HG03097 (cell line): ENCODE measurements around the gene PGAM5.
"Not testable (repeated sequence)": the region's sequence is repeated elsewhere in the genome, so short reads cannot be mapped to it uniquely, and the experiment has no call there.

Experiments used
- ATAC-seq: cut with Tn5 transposase; IDR thresholded peaks from one replicate; pipeline ENCODE4 v1.9.1; 2021; ENCODE audit not compliant: unreplicated experiment, low FRiP score

PGAM5 gene

DNA sequence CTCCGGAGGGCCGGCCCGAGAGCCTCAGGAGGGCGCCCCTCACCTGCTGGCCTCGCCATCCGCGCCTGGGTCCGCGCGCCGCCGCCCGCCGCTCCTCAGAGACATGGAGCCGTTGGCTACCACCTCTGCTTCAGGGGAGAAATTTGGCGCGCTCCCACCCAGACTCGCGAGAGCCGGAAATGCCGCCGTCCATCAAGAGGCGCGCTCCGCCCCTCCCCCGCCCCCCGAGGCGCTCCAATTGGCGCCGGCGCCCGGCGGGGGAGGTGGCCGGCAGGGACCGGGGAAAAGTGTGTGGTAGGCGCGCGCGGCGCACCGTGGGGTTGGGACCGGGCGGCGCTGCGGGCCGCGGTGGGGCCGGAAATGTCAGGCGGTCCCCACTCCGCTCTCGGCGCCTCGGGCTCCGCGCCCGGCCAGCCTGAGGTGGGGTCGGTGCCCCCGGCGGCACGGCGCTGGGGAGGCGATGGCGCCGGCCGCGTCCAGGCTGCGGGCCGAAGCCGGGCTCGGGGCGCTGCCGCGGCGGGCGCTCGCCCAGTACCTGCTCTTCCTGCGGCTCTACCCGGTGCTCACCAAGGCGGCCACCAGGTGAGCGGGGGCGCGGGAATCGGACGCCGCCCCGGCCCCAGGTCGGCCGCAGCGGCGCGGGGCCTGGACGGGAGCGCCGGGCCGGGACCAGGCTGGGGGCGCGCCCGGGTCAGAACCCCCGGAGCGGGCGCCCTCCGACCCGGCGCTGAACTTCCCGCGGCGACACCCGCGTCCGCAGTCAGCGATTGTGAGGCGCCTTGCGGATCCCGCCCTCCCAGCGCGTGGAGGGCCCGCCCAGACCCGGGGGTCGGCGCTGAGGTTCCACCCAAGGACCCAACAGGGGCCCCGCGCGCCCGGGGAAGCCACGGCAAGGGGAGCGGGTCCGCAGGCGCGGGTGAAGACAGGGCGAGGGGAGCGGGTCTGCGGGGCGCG lies 23.2 kb upstream of the PGAM5 start, which contains the start of the genes POLE and PXMP2:
Gene POLE, minus strand, starts transcription at position 132 of the 954 bp plus-strand sequence. Its CDS starts 27 bp downstream, at position 105.
Gene PXMP2, plus strand, starts transcription at position 377 of the 954 bp plus-strand sequence. Its CDS starts 84 bp downstream, at position 461.
- ATAC-seq, result peak; percentile 83

- ATAC-seq, result no peak
These were observed 21.4 kb upstream of the PGAM5 start for GRCh38 chr12:132689227-132689626.

GRCh38 chr12:132690112-132690511 lies 20.5 kb upstream of the PGAM5 start:
- no peak for ATAC-seq

- ATAC-seq, result not testable (repeated sequence)
These were observed 18.6 kb upstream of the PGAM5 start for GRCh38 chr12:132692030-132692429.

GRCh38 chr12:132694888-132695287 lies 15.8 kb upstream of the PGAM5 start:
- not testable (repeated sequence) for ATAC-seq

GRCh38 chr12:132695431-132695830 lies 15.2 kb upstream of the PGAM5 start:
- no peak for ATAC-seq

DNA sequence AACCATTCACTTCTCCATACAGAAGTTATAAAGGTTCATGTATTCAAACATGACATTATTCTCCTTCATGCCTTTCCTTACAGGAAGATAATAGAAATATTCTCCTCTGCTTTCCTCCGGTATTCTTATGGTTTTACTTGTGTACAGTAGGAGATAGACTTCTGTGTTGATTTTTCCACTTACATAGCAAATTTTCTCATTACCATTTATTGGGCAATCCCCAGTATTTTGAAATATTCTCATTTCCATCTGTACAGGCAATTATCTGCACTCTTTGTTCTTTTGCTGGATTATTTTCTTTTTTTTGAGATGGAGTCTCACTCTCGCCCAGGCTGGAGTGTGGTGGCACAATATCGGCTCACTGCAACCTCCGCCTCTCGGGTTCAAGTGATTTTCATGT lies 12.3 kb upstream of the PGAM5 start:
- no peak for ATAC-seq

- no peak for ATAC-seq
These were observed 10.3 kb upstream of the PGAM5 start for GRCh38 chr12:132700212-132700822.

DNA sequence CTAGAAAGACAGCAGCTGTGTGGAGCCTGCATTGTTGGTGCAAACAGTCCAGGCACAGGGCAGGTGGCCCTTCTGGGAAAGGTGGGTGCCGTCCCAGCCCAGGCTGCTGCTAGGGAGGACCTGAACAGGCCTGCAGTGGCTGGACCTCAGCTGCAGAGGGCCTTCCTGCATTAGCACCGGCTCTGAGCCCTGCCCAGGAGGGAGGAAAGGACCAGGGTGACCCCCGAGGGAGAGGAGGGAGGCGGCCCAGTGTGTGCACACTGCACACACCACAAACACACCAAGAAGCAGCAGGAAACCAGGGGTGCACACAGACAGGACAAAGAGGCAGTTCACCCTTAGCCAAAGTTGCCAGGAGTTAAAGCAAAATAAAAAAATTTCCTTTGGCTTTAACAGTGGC lies 8.0 kb upstream of the PGAM5 start:
- no peak for ATAC-seq

DNA sequence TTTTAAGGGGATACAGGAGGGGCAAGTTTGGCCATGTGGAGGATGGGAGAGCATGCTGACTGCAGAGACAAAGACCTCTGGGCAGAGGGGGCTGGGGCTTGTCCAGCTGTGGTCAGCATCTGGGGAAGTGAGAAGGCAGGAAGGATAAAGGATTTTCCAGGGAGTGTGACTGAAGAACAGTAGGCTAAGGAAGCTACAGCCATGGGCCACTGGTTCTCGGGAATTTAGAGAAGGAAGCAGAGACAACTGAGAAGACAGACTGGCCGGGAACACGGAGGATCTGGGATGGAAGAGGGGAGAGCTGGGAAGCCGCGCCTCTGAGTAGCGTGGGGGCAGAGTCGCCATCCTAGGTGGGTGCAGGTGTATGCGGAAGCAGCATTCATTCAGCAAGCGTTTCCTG lies 7.0 kb upstream of the PGAM5 start:
- ATAC-seq, result no peak

DNA sequence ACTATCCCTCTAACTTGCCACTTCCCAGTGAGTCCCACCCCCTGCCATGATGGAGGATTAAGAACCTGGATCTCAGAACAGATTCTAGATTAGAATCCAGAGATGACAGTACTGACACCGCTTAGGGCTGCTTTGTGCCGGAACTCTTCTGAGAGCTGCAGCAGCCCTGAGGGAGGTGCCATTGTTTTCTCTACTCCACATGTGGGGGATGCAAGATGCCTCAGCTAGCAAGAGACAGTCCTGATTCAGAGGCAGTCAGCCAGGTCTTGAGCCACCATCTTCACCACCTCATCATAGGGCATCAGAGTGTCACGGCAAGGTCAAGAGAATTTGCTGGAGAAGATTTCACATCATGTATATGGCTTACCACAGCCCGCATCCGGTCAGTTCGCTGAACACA lies 3.4 kb upstream of the PGAM5 start:
- ATAC-seq, result no peak

DNA sequence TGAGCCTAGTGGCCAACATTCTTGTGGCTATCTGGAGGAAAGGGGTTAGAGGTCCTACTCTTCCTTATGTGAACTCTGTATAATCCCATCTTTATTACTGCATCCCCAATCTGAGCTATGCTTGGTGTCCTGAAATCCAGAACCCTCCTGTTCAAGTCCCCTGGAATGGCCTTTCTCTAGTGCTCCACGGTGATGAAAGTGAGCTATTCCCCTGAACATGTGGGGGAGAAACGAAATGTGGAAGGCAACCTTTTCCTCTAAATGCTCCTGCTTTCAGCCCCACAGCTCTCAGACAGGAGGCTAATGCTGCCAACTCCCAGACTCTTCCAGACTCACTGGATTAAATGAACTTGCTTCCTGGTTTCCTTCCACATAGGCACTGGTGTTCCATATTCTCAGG lies 2.5 kb upstream of the PGAM5 start:
- no peak for ATAC-seq

DNA sequence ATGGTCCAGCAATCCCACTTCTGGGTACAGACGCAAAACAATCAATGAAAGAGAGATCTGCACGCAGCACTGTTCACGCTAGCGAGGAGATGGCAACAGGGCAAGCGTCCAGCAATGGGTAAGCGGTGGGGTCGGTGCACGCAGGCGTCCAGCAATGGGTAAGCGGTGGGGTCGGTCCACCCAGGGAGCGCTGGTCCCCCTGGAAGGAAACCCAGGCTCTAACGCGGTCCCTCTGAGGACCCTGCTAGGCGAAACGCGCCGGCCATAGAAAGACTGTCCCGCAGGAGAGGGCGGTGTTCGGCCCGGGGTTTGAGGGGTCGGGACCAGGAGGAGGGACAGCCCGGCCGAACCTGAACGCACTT lies 618 bp upstream of the PGAM5 start:
- peak; percentile 16 for ATAC-seq

DNA sequence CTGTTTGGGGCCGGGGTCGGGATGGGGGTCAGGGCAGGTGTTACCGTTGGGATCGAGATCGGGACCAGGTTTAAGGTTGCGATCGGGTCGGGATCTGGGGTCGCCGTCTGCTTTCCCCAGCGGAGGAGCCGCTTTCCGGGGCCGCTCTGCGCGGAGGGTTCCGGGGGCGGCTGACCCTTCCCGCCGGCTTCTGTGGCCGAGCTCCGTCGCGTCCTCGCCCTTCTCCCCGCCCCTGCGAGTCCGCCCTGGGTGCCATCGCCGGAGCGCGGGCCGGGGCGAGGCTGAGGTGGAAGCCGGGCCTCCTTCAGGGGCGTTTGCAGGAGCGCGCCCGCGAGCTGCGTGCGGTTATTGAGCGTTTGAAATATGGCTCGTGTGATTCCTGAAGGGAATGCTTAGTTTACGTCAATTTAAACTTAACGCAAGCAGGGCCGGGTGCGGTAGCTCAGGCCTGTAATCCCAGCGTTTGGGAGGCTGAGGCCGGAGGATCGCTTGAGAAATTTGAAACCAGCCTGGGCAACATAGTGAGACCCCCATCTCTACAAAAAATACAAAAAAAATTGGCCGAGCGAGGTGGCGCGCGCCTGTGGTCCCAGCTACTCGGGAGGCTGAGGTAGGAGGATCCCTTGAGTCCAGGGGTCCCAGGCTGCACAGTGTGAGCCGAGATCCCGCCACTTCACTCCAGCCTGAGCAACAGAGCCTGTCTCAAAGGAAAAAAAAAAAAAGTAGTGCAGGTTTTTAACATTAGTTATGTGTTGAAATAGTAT lies 620 bp downstream of the PGAM5 start:
- peak; percentile 9 for ATAC-seq

GRCh38 chr12:132713123-132713522 lies 2.5 kb downstream of the PGAM5 start:
- ATAC-seq, result no peak

DNA sequence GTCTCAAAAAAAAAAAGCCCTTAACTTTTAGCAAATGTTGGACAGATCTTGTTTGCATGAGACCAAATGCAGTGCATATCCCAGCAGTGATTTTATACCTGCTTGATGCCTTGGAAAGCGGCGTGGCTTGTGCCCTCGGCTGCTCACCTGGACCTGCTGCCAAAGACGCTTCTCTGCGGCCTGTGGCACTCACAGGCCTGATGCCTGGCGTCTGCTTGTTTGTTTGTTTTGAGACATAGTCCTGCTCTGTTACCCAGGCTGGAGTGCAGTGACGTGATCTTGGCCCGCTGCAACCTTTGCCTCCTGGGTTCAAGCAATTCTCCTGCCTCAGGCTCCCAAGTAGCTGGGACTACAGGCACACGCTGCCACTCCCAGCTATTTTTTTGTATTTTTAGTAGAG lies 5.2 kb downstream of the PGAM5 start:
- ATAC-seq, result no peak

GRCh38 chr12:132716356-132716755 lies 5.7 kb downstream of the PGAM5 start:
- no peak for ATAC-seq

GRCh38 chr12:132717011-132717410 lies 6.4 kb downstream of the PGAM5 start:
- no peak for ATAC-seq

DNA sequence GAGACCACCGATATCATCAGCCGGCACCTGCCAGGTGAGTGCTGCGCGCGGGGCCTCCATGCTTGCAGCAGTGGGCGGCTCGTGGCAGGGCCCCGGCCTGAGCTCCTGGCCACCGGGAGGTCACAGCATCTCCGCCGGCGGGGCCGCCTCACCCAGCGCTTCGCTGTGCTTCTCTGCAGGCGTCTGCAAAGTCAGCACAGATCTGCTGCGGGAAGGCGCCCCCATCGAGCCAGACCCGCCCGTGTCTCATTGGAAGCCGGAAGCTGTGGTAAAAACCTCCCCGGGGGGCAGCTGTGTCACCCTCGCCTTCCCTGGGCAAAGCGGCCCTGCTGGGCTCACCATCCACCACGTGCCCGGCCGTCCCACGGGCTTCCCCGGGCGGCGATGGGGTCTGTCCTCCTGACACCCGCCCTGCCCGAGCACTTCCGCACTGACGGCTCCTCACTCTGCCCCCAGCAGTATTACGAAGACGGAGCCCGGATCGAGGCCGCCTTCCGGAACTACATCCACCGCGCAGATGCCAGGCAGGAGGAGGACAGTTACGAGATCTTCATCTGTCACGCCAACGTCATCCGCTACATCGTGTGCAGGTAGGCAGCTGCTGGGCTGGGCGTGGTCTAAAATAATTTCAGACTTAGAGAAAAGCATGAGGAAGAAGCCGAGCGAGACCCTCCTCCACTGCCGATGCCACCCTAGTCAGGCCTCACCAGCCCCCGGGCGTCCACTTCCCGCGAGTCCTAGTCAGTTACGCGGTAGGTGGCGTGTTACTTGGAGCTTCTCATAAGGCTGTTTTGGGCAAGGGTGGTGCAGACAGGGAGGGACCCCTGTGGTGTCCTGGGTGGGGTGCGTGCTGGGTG lies 7.1 kb downstream of the PGAM5 start:
- ATAC-seq, result no peak

GRCh38 chr12:132718644-132719043 lies 8.0 kb downstream of the PGAM5 start:
- ATAC-seq, result no peak
